ENCODE results near the gene FBXO15.

DNA sequence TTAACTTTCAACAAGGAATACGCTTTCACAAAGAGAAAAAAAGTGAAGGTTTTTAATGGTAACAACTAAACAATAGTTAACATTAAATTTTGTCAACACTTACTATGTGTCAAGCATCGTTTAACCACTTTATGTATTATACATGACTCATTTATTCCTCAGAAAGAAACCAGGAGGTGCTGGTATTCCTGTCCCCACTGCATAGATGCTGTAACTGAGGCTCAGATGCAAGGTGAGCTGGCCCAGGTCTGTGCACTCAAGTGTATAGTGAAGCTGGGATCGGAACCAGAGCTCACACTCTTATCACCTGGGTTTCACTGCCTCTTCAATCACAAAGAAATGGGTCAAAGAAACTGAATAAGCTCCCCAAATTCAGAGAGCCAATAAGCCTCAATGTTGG lies 16.5 kb downstream of the FBXO15 start:
- TF ChIP-seq, protein P1, sequence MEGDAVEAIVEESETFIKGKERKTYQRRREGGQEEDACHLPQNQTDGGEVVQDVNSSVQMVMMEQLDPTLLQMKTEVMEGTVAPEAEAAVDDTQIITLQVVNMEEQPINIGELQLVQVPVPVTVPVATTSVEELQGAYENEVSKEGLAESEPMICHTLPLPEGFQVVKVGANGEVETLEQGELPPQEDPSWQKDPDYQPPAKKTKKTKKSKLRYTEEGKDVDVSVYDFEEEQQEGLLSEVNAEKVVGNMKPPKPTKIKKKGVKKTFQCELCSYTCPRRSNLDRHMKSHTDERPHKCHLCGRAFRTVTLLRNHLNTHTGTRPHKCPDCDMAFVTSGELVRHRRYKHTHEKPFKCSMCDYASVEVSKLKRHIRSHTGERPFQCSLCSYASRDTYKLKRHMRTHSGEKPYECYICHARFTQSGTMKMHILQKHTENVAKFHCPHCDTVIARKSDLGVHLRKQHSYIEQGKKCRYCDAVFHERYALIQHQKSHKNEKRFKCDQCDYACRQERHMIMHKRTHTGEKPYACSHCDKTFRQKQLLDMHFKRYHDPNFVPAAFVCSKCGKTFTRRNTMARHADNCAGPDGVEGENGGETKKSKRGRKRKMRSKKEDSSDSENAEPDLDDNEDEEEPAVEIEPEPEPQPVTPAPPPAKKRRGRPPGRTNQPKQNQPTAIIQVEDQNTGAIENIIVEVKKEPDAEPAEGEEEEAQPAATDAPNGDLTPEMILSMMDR (IDR thresholded peaks at IDR 0.05): no peak
- TF ChIP-seq POLR2AphosphoS5 (IDR thresholded peaks at IDR 0.05) (no peak), POLR2A (IDR thresholded peaks at IDR 0.05) (no peak)
